ENCODE data around the gene IGSF22. TPM values are rescaled to one million over a fixed set of nuclear protein-coding genes. Genes with fewer than 3 reads are reported as not detected.

Gene IGSF22
- polyA plus RNA-seq, 3 donors from 2014 or later: 0.20 to 0.46 TPM; not detected in 1

- no peaks in the 10 kb centered on the region for H3K36me3 Mint-ChIP-seq
- peaks cover 0 to 2% of the 10 kb centered on the region in 2 donors for H3K4me1 Mint-ChIP-seq
- no peak overlapping the region for H3K27ac Mint-ChIP-seq
- H3K9me3 Mint-ChIP-seq: no peaks in the 10 kb centered on the region
- no peak for DNase-seq
- no peak overlapping the region for H3K4me3 Mint-ChIP-seq
- peaks cover 0 to 6% (median 2%) of the 10 kb centered on the region in 3 donors for H3K27me3 Mint-ChIP-seq (ENCODE audit: low read depth in 3 of 3)
These were observed 7.2 kb upstream of the IGSF22 start for GRCh38 chr11:18733202-18733601.

- H3K4me1 Mint-ChIP-seq: peaks cover 6 to 8% of the 10 kb centered on the region in 2 donors
- H3K9me3 Mint-ChIP-seq: no peaks in the 10 kb centered on the region
- H3K27me3 Mint-ChIP-seq (ENCODE audit: low read depth in 3 of 3): peaks cover 0 to 9% (median 2%) of the 10 kb centered on the region in 3 donors
- no peak overlapping the region for H3K27ac Mint-ChIP-seq
- DNase-seq: peak; percentile 34 to 55 (median 44)
- no peaks in the 10 kb centered on the region for H3K36me3 Mint-ChIP-seq
- no peak overlapping the region for H3K4me3 Mint-ChIP-seq
These were observed 6.2 kb upstream of the IGSF22 start for GRCh38 chr11:18731949-18732821.

GRCh38 chr11:18731441-18731840, 5.5 kb upstream of the IGSF22 start:
- Mint-ChIP-seq H3K36me3 (no peaks in the 10 kb centered on the region), H3K27me3 (ENCODE audit: low read depth in 3 of 3) (peaks cover 0 to 13% (median 2%) of the 10 kb centered on the region in 3 donors), H3K27ac (no peak overlapping the region), H3K4me1 (peaks cover 6 to 8% of the 10 kb centered on the region in 2 donors), H3K9me3 (no peaks in the 10 kb centered on the region), H3K4me3 (no peak overlapping the region)
- DNase-seq: no peak

GRCh38 chr11:18730020-18730419, 4.0 kb upstream of the IGSF22 start:
- Mint-ChIP-seq H3K4me3 (no peak overlapping the region), H3K9me3 (no peaks in the 10 kb centered on the region), H3K27ac (peak overlapping the region in 1 of 6 donors; percentile 61), H3K4me1 (peaks cover 6 to 8% of the 10 kb centered on the region in 2 donors), H3K36me3 (no peaks in the 10 kb centered on the region), H3K27me3 (ENCODE audit: low read depth in 3 of 3) (peaks cover 0 to 13% (median 2%) of the 10 kb centered on the region in 3 donors)
- DNase-seq: no peak

DNA sequence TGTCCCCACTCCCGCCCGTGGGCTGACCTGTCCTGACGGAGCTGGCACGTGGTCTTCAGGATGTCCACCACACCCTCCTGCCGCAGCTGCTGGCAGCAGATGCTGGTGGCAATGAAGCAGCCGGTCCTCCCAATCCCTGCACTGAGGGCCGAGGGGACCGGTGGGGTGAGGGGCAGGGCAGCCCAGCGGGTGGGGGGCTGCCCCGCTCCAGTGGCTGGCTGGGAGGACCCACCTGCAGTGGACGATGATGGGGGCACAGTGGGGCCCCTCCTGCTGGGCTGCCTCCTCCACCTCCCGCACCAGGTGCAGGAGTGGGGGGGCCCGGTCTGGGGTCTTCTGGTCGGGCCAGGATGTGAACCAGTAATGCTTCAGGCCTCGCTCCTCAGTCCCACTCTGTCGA, 3.4 kb upstream of the IGSF22 start:
- Mint-ChIP-seq H3K4me1 (peaks cover 6 to 8% of the 10 kb centered on the region in 2 donors), H3K27me3 (ENCODE audit: low read depth in 3 of 3) (peaks cover 0 to 14% (median 2%) of the 10 kb centered on the region in 3 donors), H3K4me3 (no peak overlapping the region), H3K36me3 (no peaks in the 10 kb centered on the region), H3K9me3 (no peaks in the 10 kb centered on the region), H3K27ac (no peak overlapping the region)
- no peak for DNase-seq

GRCh38 chr11:18728658-18729057, 2.7 kb upstream of the IGSF22 start:
- H3K4me3 Mint-ChIP-seq: no peak overlapping the region
- no peak for DNase-seq
- H3K27me3 Mint-ChIP-seq (ENCODE audit: low read depth in 3 of 3): peaks cover 2 to 14% (median 2%) of the 10 kb centered on the region in 3 donors
- no peaks in the 10 kb centered on the region for H3K9me3 Mint-ChIP-seq
- H3K4me1 Mint-ChIP-seq: peaks cover 6 to 8% of the 10 kb centered on the region in 2 donors
- no peak overlapping the region for H3K27ac Mint-ChIP-seq
- no peaks in the 10 kb centered on the region for H3K36me3 Mint-ChIP-seq

- no peak overlapping the region for H3K4me3 Mint-ChIP-seq
- DNase-seq: peak; percentile 22 to 31 (median 26)
- H3K27ac Mint-ChIP-seq: no peak overlapping the region
- peaks cover 8% of the 10 kb centered on the region in 2 donors for H3K4me1 Mint-ChIP-seq
- H3K36me3 Mint-ChIP-seq: no peaks in the 10 kb centered on the region
- H3K9me3 Mint-ChIP-seq: no peaks in the 10 kb centered on the region
- H3K27me3 Mint-ChIP-seq (ENCODE audit: low read depth in 3 of 3): peaks cover 2 to 14% (median 3%) of the 10 kb centered on the region in 3 donors
These were observed 1.7 kb upstream of the IGSF22 start for GRCh38 chr11:18727479-18728236.

DNA sequence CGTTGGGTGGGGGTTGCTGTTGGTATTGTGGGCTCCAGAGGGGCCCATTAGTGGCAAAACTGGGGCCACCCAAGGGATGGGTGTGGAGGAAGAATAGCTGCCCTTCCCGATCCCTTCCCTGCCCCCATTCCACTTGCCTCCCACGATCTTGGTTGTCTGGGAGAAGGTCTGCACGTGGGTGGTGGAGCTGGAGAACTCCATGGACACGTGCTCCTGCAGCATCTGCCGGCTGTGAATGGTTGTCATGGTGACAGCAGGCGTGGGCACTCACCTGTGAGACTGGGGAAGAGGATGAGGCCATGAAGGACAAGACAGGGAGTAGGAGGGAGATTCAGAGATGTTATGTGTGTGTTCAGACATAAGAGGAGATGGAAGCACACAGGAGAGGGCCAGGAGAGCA, 2.0 kb downstream of the IGSF22 start:
- H3K27me3 Mint-ChIP-seq (ENCODE audit: low read depth in 3 of 3): peaks cover 4 to 8% (median 5%) of the 10 kb centered on the region in 3 donors
- DNase-seq: no peak
- no peaks in the 10 kb centered on the region for H3K36me3 Mint-ChIP-seq
- no peaks in the 10 kb centered on the region for H3K9me3 Mint-ChIP-seq
- H3K27ac Mint-ChIP-seq: no peak overlapping the region
- H3K4me1 Mint-ChIP-seq: peaks cover 18 to 30% of the 10 kb centered on the region in 2 donors
- H3K4me3 Mint-ChIP-seq: no peak overlapping the region

GRCh38 chr11:18722293-18722637, 3.7 kb downstream of the IGSF22 start:
- H3K4me3 Mint-ChIP-seq: peak overlapping the region; percentile 90 to 95 (median 92)
- H3K36me3 Mint-ChIP-seq: no peaks in the 10 kb centered on the region
- DNase-seq: no peak
- peaks cover 5 to 6% (median 5%) of the 10 kb centered on the region in 3 donors for H3K27me3 Mint-ChIP-seq (ENCODE audit: low read depth in 3 of 3)
- H3K27ac Mint-ChIP-seq: peak overlapping the region in 1 of 6 donors; percentile 80
- H3K4me1 Mint-ChIP-seq: peaks cover 12 to 23% of the 10 kb centered on the region in 2 donors
- H3K9me3 Mint-ChIP-seq: no peaks in the 10 kb centered on the region

- Mint-ChIP-seq H3K4me3 (peak overlapping the region; percentile 90 to 95 (median 92)), H3K4me1 (peaks cover 12 to 23% of the 10 kb centered on the region in 2 donors), H3K9me3 (no peaks in the 10 kb centered on the region), H3K27me3 (ENCODE audit: low read depth in 3 of 3) (peaks cover 2 to 6% (median 5%) of the 10 kb centered on the region in 3 donors), H3K27ac (peak overlapping the region in 4 of 6 donors; percentile 46 to 81 (median 80)), H3K36me3 (no peaks in the 10 kb centered on the region)
- peak; percentile 36 to 46 (median 41) for DNase-seq
These were observed 4.3 kb downstream of the IGSF22 start for GRCh38 chr11:18721561-18722292.

DNA sequence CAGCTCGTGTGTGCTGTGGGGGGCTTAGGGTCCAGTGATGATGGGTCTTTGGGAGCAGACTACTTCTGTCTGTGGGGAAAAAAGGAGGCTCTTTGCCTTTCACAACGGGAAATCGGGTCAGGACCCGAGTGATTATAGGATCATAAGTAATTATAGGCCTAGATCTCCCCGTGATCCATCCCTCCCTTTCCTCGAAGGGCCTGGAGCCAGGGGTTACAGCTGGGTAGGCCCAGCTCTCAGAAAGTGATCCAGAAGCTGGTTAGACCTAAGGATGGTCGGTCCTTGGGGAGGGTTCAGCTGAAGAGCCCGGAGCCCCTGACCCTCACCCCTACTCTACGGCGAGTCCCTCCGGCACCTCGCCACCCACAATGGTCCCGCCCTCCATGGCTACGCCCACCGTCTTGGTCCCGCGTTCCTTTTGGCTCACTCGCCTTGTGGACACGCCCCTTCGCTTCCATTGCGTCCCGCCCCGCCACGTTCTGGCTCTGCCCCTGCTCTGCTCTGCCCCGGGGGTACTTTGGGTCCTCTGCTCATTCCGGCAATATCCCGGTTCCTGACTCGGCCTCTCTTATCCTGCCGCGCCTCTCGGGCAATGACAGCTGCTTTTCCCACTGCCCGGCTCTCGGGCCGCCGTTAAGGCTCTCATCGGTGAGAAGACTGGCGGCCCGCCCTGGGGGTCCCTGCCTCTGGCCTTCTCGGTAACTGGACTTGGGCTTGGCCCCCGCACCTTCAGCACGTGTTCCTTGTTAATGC, 5.0 kb downstream of the IGSF22 start:
- peak; percentile 75 to 78 (median 77) for DNase-seq
- peak overlapping the region; percentile 90 to 95 (median 92) for H3K4me3 Mint-ChIP-seq
- H3K9me3 Mint-ChIP-seq: no peaks in the 10 kb centered on the region
- H3K27ac Mint-ChIP-seq: peak overlapping the region in 4 of 6 donors; percentile 25 to 81 (median 50)
- H3K36me3 Mint-ChIP-seq: no peaks in the 10 kb centered on the region
- H3K27me3 Mint-ChIP-seq (ENCODE audit: low read depth in 3 of 3): peaks cover 2 to 6% (median 5%) of the 10 kb centered on the region in 3 donors
- peaks cover 12 to 23% of the 10 kb centered on the region in 2 donors for H3K4me1 Mint-ChIP-seq

GRCh38 chr11:18720091-18720807, 5.7 kb downstream of the IGSF22 start:
- H3K27ac Mint-ChIP-seq: peak overlapping the region in 3 of 6 donors; percentile 23 to 81 (median 59)

More at GRCh38 chr11:18720091-18720807, 5.7 kb downstream of the IGSF22 start:
- Mint-ChIP-seq H3K4me1 (peaks cover 12 to 23% of the 10 kb centered on the region in 2 donors), H3K4me3 (peak overlapping the region; percentile 90 to 95 (median 92)), H3K9me3 (no peaks in the 10 kb centered on the region), H3K27me3 (ENCODE audit: low read depth in 3 of 3) (peaks cover 2 to 7% (median 5%) of the 10 kb centered on the region in 3 donors), H3K36me3 (no peaks in the 10 kb centered on the region)
- DNase-seq: no peak
